Measurements from ENCODE around the gene SMCO2. TPM values are rescaled to one million over a fixed set of nuclear protein-coding genes. Genes with fewer than 3 reads are reported as not detected.

The SMCO2 gene
- total and polyA plus RNA-seq, 10 donors, result 0.06 to 0.92 (median 0.16) TPM; not detected in 7

DNA sequence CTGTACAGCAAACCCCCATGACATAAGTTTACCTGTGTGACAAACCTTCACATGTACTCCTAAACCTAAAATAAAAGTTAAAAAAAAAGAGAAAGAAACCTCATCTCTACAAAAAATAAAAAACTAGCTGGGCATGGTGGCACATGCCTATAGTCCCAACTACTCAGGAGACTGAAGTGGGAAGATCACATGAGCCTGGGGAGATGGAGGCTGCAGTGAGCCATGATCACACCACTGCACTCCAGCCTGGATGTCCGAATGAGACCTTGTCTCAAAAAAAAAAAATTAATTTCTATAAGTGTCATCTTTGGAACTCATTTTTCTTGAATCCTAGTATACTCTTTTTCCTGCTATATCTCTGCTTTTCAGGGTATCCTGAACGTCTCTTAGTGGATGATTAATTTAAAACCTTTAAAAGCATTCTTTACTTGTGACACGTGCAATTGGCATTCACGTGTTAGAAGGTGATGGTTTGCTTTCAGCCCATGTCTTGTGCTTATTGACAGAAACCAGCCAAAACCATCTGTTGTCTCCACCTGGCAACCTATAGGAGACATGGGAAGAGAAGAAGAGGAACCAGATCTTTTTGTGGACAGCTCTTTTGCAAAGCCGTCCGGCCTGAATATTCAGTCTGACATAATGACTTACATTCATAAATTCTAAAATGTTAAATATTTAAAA is 46.9 kb downstream of the SMCO2 start:
- WGBS, 5 donors, result 73 to 84% (median 80%) methylated on average over 6 of the region's 6 CpGs
- TF ChIP-seq POLR2A (IDR thresholded peaks at IDR 0.05) (no peak), POLR2AphosphoS5 (IDR thresholded peaks at IDR 0.05) (no peak)
- TF ChIP-seq, protein P1, sequence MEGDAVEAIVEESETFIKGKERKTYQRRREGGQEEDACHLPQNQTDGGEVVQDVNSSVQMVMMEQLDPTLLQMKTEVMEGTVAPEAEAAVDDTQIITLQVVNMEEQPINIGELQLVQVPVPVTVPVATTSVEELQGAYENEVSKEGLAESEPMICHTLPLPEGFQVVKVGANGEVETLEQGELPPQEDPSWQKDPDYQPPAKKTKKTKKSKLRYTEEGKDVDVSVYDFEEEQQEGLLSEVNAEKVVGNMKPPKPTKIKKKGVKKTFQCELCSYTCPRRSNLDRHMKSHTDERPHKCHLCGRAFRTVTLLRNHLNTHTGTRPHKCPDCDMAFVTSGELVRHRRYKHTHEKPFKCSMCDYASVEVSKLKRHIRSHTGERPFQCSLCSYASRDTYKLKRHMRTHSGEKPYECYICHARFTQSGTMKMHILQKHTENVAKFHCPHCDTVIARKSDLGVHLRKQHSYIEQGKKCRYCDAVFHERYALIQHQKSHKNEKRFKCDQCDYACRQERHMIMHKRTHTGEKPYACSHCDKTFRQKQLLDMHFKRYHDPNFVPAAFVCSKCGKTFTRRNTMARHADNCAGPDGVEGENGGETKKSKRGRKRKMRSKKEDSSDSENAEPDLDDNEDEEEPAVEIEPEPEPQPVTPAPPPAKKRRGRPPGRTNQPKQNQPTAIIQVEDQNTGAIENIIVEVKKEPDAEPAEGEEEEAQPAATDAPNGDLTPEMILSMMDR (IDR thresholded peaks at IDR 0.05 in 8 of 11, conservative IDR thresholded peaks at IDR 0.05 in 3 of 11), result no peak
- DNase-seq, result no peak
- H3K27ac ChIP-seq, result no peak overlapping the region
- H3K4me1 ChIP-seq, result no peaks in the 10 kb centered on the region
- H3K9me3 ChIP-seq, result no peaks in the 10 kb centered on the region
- no peaks in the 10 kb centered on the region for H3K27me3 ChIP-seq (replicated peaks in 1 of 7)
- H3K36me3 ChIP-seq, result no peaks in the 10 kb centered on the region
- intact Hi-C loops (cut with DNase I; ENCODE audit: low total_unique reads), result no loop called here
- no peak overlapping the region for H3K4me3 ChIP-seq

DNA sequence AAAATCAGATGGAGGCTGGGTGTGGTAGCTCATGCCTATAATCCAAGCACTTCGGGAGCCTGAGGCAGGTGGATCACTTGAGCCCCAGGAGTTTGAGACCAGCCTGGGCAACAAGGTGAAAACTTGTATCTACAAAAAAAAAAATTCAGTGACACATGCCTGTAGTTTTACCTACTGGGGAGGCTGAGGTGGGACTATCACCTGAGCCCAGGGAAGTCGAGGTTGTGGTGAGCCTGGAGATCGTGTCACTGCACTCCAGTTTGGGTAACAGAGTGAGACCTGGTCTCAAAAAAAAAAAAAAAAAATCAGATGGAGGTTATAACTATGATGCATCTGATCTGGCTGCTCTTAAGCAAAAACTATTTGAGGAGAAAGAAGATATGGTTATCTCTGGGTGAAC is 50.9 kb downstream of the SMCO2 start:
- Histone ChIP-seq H3K4me3 (no peak overlapping the region), H3K27ac (no peak overlapping the region), H3K4me1 (no peaks in the 10 kb centered on the region), H3K27me3 (replicated peaks in 1 of 7) (no peaks in the 10 kb centered on the region), H3K9me3 (no peaks in the 10 kb centered on the region), H3K36me3 (no peaks in the 10 kb centered on the region)
- intact Hi-C loops (cut with DNase I; ENCODE audit: low total_unique reads), result no loop called here
- no peak for DNase-seq
- WGBS, 5 donors, result 67 to 80% (median 72%) methylated on average over 3 of the region's 3 CpGs
- TF ChIP-seq, protein P1 (IDR thresholded peaks at IDR 0.05 in 8 of 11, conservative IDR thresholded peaks at IDR 0.05 in 3 of 11), result no peak
- TF ChIP-seq POLR2A (IDR thresholded peaks at IDR 0.05), result no peak

DNA sequence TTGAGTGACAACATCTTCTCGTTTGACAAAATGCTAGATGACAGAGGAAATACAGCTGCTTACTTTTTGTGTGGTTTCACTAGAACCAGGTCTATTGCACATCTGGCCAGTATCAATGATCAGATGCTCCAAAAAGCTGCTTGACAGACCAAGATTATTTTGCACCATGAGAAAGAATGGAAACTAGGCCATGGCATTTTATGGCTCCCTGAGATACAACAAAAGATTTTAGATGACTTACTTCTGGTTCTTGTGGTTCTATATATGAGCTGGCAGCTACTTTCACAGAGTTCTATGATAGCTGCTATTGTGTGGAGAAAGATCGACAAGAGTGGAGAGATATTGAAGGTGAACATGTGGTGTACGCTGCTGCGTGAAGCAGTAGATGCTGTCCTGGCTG is 51.6 kb downstream of the SMCO2 start:
- no peaks in the 10 kb centered on the region for H3K27me3 ChIP-seq (replicated peaks in 1 of 7)
- H3K27ac ChIP-seq, result no peak overlapping the region
- 66 to 79% (median 75%) methylated on average over 4 of the region's 4 CpGs for WGBS, 5 donors
- intact Hi-C loops (cut with DNase I; ENCODE audit: low total_unique reads), result no loop called here
- H3K36me3 ChIP-seq, result no peaks in the 10 kb centered on the region
- H3K9me3 ChIP-seq, result no peaks in the 10 kb centered on the region
- no peaks in the 10 kb centered on the region for H3K4me1 ChIP-seq
- TF ChIP-seq, protein P1 (IDR thresholded peaks at IDR 0.05 in 8 of 11, conservative IDR thresholded peaks at IDR 0.05 in 3 of 11), result no peak
- no peak for TF ChIP-seq POLR2A (IDR thresholded peaks at IDR 0.05)
- TF ChIP-seq POLR2AphosphoS5 (IDR thresholded peaks at IDR 0.05), result no peak
- no peak for DNase-seq
- H3K4me3 ChIP-seq, result no peak overlapping the region

DNA sequence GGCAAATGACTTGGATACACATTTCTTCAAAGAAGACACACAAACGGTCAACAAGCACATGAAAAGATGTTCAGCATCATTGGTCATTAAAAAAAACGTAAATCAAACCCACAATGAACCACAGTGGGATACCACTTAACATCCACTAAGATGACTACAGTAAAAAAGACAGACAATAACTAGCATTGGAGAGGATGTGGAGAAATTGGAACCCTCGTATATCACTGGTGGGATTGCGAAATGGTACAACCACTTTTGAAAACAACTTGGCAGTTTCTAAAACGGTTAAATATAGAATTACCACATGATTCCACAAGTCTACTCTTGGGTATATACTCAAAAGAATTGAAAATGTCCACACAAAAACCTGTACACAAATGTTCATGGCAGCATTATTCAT is 52.2 kb downstream of the SMCO2 start:
- intact Hi-C loops (cut with DNase I; ENCODE audit: low total_unique reads), result no loop called here
- no peak for DNase-seq
- Histone ChIP-seq H3K27ac (no peak overlapping the region), H3K4me1 (no peaks in the 10 kb centered on the region), H3K36me3 (no peaks in the 10 kb centered on the region), H3K4me3 (no peak overlapping the region), H3K9me3 (no peaks in the 10 kb centered on the region), H3K27me3 (replicated peaks in 1 of 7) (no peaks in the 10 kb centered on the region)
- TF ChIP-seq POLR2AphosphoS5 (IDR thresholded peaks at IDR 0.05) (no peak), POLR2A (IDR thresholded peaks at IDR 0.05) (no peak)
- TF ChIP-seq, protein P1 (IDR thresholded peaks at IDR 0.05 in 8 of 11, conservative IDR thresholded peaks at IDR 0.05 in 3 of 11), result no peak
- 59 to 69% (median 67%) methylated on average over 5 of the region's 5 CpGs for WGBS, 5 donors
